ENCODE results near the gene SYNE2.

DNA sequence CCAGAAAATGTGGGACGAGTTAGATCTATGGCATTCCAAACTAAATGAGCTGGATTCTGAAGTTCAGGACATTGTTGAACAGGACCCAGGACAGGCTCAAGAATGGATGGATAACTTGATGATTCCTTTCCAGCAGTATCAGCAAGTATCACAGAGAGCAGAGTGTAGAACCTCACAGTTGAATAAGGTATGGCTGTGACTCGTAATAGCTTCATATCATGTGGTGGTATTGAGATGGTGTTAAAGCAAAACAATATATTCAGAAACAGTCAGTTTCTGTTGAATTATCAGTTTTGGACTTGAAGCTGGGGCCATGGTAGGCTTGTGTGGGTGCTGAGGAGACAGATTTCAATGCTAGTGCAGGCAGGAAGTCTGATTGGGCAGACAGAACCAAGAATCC is 227.6 kb downstream of the SYNE2 start:
- TF ChIP-seq, protein P1, sequence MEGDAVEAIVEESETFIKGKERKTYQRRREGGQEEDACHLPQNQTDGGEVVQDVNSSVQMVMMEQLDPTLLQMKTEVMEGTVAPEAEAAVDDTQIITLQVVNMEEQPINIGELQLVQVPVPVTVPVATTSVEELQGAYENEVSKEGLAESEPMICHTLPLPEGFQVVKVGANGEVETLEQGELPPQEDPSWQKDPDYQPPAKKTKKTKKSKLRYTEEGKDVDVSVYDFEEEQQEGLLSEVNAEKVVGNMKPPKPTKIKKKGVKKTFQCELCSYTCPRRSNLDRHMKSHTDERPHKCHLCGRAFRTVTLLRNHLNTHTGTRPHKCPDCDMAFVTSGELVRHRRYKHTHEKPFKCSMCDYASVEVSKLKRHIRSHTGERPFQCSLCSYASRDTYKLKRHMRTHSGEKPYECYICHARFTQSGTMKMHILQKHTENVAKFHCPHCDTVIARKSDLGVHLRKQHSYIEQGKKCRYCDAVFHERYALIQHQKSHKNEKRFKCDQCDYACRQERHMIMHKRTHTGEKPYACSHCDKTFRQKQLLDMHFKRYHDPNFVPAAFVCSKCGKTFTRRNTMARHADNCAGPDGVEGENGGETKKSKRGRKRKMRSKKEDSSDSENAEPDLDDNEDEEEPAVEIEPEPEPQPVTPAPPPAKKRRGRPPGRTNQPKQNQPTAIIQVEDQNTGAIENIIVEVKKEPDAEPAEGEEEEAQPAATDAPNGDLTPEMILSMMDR (IDR thresholded peaks at IDR 0.05), result no peak
- TF ChIP-seq POLR2AphosphoS5 (IDR thresholded peaks at IDR 0.05; ENCODE audit: low read depth, low read length) (no peak), SIN3A (IDR thresholded peaks at IDR 0.05; ENCODE audit: borderline replicate concordance, insufficient read depth, low read depth, low read length) (no peak), TCF7L2 (IDR thresholded peaks at IDR 0.05; ENCODE audit: low read depth, low read length) (no peak)
- TF ChIP-seq, protein P2, sequence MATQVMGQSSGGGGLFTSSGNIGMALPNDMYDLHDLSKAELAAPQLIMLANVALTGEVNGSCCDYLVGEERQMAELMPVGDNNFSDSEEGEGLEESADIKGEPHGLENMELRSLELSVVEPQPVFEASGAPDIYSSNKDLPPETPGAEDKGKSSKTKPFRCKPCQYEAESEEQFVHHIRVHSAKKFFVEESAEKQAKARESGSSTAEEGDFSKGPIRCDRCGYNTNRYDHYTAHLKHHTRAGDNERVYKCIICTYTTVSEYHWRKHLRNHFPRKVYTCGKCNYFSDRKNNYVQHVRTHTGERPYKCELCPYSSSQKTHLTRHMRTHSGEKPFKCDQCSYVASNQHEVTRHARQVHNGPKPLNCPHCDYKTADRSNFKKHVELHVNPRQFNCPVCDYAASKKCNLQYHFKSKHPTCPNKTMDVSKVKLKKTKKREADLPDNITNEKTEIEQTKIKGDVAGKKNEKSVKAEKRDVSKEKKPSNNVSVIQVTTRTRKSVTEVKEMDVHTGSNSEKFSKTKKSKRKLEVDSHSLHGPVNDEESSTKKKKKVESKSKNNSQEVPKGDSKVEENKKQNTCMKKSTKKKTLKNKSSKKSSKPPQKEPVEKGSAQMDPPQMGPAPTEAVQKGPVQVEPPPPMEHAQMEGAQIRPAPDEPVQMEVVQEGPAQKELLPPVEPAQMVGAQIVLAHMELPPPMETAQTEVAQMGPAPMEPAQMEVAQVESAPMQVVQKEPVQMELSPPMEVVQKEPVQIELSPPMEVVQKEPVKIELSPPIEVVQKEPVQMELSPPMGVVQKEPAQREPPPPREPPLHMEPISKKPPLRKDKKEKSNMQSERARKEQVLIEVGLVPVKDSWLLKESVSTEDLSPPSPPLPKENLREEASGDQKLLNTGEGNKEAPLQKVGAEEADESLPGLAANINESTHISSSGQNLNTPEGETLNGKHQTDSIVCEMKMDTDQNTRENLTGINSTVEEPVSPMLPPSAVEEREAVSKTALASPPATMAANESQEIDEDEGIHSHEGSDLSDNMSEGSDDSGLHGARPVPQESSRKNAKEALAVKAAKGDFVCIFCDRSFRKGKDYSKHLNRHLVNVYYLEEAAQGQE (IDR thresholded peaks at IDR 0.05; ENCODE audit: insufficient read depth in 1 of 2, low read depth in 2 of 2, low read length in 1 of 2), result no peak

All from Panc1 (cell line).